Measurements from ENCODE around the gene WWC2.

DNA sequence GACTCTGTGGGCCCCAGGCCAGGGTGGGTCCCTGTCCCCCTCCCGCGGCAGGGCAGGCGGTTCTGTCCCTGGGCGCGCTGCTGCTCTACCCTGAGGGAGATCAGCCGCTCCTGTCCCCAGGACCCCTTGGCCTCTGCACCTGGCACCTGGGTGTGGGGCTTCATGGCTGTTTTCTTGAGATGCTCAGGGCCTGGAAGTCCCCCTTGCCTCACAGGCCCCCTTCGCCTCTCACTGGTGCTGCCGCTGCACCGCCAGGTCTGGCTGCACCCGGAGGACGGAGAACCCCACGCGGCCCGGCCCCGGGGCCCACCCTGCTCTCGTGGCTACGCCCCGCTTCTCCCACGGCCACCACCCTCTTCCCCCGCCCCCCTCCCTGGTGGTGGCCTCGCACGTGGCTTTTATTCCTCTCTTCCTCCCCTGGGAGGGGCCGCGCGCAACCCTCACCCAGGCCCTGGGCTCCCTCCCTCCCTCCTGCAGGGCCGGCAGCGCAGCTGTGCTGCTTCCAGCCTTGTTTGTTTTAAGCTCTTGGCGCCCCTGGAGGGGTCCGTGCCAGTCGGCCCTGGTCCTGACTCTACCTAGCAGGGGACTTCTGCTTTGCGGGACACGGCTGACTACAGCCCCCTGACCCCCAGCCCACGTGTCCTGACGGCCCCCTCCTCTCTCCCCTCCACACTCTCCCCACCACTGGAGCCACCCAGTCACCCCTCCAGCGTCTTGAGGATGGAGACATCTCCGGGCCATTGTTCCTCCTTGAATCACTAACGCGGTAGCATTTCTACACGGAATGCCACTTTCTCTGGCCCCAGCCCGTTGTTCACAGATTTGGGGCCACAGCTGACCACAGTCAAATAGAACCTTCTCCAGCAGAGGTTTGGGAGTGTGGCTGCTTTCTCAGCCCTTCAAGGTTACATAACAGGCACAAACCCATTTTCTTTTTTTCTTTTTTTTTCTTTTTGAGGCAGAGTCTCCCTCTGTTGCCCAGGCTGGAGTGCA, 243.8 kb downstream of the WWC2 start:
- TF ChIP-seq, protein P1, sequence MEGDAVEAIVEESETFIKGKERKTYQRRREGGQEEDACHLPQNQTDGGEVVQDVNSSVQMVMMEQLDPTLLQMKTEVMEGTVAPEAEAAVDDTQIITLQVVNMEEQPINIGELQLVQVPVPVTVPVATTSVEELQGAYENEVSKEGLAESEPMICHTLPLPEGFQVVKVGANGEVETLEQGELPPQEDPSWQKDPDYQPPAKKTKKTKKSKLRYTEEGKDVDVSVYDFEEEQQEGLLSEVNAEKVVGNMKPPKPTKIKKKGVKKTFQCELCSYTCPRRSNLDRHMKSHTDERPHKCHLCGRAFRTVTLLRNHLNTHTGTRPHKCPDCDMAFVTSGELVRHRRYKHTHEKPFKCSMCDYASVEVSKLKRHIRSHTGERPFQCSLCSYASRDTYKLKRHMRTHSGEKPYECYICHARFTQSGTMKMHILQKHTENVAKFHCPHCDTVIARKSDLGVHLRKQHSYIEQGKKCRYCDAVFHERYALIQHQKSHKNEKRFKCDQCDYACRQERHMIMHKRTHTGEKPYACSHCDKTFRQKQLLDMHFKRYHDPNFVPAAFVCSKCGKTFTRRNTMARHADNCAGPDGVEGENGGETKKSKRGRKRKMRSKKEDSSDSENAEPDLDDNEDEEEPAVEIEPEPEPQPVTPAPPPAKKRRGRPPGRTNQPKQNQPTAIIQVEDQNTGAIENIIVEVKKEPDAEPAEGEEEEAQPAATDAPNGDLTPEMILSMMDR (conservative IDR thresholded peaks at IDR 0.05; ENCODE audit: low read length), result no peak
- no peak for TF ChIP-seq EZH2phosphoT487 (IDR thresholded peaks at IDR 0.05; ENCODE audit: borderline replicate concordance, low read depth, low read length)
